ENCODE results near the gene BIVM. TPM values are rescaled to one million over a fixed set of nuclear protein-coding genes. Genes with fewer than 3 reads are reported as not detected.

The BIVM gene
- polyA plus RNA-seq, 1 of the 3 experiments (the other 2 are of a cell fraction), result 8.8 TPM

DNA sequence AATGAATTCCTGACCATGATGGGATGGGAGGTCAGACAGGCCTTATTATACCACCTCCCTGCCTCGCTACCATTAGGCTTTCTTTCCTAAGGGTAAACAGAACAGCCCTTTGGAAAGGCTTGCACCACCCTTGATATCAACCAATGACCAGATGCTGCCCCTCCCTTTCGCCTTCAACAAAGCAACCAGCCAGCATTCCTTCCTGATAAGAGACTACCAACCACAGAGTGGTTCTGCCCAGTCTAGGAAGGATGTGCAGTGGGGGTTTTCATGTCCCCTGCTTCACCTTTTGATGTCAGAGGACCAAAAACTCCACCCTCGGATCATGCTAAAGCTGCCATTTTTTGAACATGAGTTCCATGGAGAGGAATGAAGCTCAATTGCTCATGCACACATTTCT lies 47.0 kb upstream of the BIVM start:
- Histone ChIP-seq H4K20me1 (ENCODE audit: insufficient read depth) (no peaks in the 10 kb centered on the region), H3K4me2 (no peak overlapping the region), H3K4me1 (ENCODE audit: control insufficient read depth in 1 of 2, insufficient read depth in 2 of 2, low read depth in 1 of 2, low read length in 1 of 2) (no peaks in the 10 kb centered on the region), H2AFZ (ENCODE audit: low read depth) (no peak overlapping the region), H3K9me2 (no peaks in the 10 kb centered on the region), H3K9ac (no peak overlapping the region), H3K79me2 (ENCODE audit: insufficient read depth) (no peaks in the 10 kb centered on the region), H3K27me3 (ENCODE audit: insufficient read depth) (no peaks in the 10 kb centered on the region), H3F3A (replicated peaks; ENCODE audit: insufficient read depth) (no peaks in the 10 kb centered on the region), H3K36me3 (replicated peaks in 1 of 2; ENCODE audit: control insufficient read depth in 1 of 2, insufficient read depth in 2 of 2, low read length in 1 of 2) (no peaks in the 10 kb centered on the region), H3K27ac (ENCODE audit: low read depth in 2 of 2, low read length in 1 of 2) (no peak overlapping the region), H3K9me3 (no peaks in the 10 kb centered on the region), H3K4me3 (ENCODE audit: low read depth in 2 of 2, low read length in 1 of 2) (no peak overlapping the region)
- ChIA-PET CTCF (no interaction called here), POLR2A (no interaction called here)
- no peak for TF ChIP-seq NRF1 (IDR thresholded peaks at IDR 0.05; ENCODE audit: low read depth, low read length)
- TF ChIP-seq RXRA (IDR thresholded peaks at IDR 0.05; ENCODE audit: borderline replicate concordance, low read depth), result no peak
- TF ChIP-seq NFIC (IDR thresholded peaks at IDR 0.05; ENCODE audit: borderline replicate concordance), result no peak
- no peak for TF ChIP-seq MXI1 (IDR thresholded peaks at IDR 0.05; ENCODE audit: low read depth, low read length)
- TF ChIP-seq GABPA (IDR thresholded peaks at IDR 0.05; ENCODE audit: low read depth), result no peak
- TF ChIP-seq YY1 (IDR thresholded peaks at IDR 0.05; ENCODE audit: low read depth), result no peak
- TF ChIP-seq RCOR1 (IDR thresholded peaks at IDR 0.05; ENCODE audit: low read length), result no peak
- 43% methylated on average over 3 of the region's 3 CpGs for WGBS (ENCODE audit: low lambda C conversion rate)
- DNase-seq, result no peak

DNA sequence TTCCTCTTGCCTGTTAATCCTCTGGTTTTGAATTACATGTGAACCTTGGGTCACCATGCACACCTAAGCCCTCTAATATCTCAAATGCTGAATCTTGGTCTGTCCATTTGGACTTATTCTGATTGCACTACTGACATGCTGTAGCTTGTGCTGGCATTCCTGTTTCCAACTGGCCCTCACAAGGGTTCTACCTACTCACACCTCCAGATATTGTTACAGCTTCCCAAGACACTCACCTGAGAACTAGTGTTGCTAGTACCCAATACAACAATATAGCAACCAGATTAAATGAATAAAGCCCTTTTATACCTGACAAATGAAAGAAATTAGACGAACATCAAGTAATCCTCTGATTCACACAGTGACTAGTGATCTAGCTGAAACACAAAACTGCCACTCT lies 41.9 kb upstream of the BIVM start:
- H3K9ac ChIP-seq, result no peak overlapping the region
- no peaks in the 10 kb centered on the region for H4K20me1 ChIP-seq (ENCODE audit: insufficient read depth)
- TF ChIP-seq SIN3A (IDR thresholded peaks at IDR 0.05; ENCODE audit: borderline replicate concordance, low read depth, low read length) (no peak), FOSL2 (IDR thresholded peaks at IDR 0.05; ENCODE audit: borderline replicate concordance, low read depth) (no peak), EP300 (IDR thresholded peaks at IDR 0.05; ENCODE audit: borderline replicate concordance in 1 of 2, low read depth in 1 of 2, low read length in 1 of 2) (no peak)
- TF ChIP-seq, protein P1, sequence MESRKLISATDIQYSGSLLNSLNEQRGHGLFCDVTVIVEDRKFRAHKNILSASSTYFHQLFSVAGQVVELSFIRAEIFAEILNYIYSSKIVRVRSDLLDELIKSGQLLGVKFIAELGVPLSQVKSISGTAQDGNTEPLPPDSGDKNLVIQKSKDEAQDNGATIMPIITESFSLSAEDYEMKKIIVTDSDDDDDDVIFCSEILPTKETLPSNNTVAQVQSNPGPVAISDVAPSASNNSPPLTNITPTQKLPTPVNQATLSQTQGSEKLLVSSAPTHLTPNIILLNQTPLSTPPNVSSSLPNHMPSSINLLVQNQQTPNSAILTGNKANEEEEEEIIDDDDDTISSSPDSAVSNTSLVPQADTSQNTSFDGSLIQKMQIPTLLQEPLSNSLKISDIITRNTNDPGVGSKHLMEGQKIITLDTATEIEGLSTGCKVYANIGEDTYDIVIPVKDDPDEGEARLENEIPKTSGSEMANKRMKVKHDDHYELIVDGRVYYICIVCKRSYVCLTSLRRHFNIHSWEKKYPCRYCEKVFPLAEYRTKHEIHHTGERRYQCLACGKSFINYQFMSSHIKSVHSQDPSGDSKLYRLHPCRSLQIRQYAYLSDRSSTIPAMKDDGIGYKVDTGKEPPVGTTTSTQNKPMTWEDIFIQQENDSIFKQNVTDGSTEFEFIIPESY (IDR thresholded peaks at IDR 0.05; ENCODE audit: borderline replicate concordance, low read depth), result no peak
- DNase-seq, result no peak
- no peaks in the 10 kb centered on the region for H3F3A ChIP-seq (replicated peaks; ENCODE audit: insufficient read depth)
- H3K9me2 ChIP-seq, result no peaks in the 10 kb centered on the region
- H3K4me3 ChIP-seq (ENCODE audit: low read depth in 2 of 2, low read length in 1 of 2), result no peak overlapping the region
- ChIA-PET CTCF (interaction anchor here (0.6 to 1.5 kb wide), 2 partner anchors 26 to 32 kb away, joined by 3 to 7 read pairs; no protein-coding TSS in a partner anchor), POLR2A (no interaction called here)
- no peaks in the 10 kb centered on the region for H3K79me2 ChIP-seq (ENCODE audit: insufficient read depth)
- H2AFZ ChIP-seq (ENCODE audit: low read depth), result no peak overlapping the region
- WGBS (ENCODE audit: low lambda C conversion rate), result 67% methylated on average over 1 of the region's 1 CpG
- H3K27ac ChIP-seq (ENCODE audit: low read depth in 2 of 2, low read length in 1 of 2), result no peak overlapping the region
- H3K27me3 ChIP-seq (ENCODE audit: insufficient read depth), result no peaks in the 10 kb centered on the region
- no peaks in the 10 kb centered on the region for H3K36me3 ChIP-seq (replicated peaks in 1 of 2; ENCODE audit: control insufficient read depth in 1 of 2, insufficient read depth in 2 of 2, low read length in 1 of 2)
- no peaks in the 10 kb centered on the region for H3K4me1 ChIP-seq (ENCODE audit: control insufficient read depth in 1 of 2, insufficient read depth in 2 of 2, low read depth in 1 of 2, low read length in 1 of 2)
- no peak overlapping the region for H3K4me2 ChIP-seq
- H3K9me3 ChIP-seq, result no peaks in the 10 kb centered on the region

DNA sequence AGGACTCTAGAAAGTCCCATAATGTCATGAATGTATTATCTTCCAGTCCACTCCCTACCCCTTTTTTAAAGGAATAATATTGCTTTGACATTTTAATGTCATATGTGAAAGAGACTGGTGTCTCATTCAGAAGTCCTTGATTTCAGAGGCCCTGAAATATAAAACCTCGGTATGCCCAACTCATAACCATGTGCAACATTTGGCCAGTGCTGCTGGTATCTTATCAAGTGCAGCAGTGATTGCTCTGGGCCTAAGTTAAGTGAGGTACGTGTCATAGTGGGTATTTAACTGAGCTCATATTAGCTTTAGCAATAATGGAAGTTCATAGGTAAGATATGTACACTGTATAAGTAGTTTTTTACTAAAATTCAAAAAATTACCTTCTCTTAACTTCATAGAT lies 40.1 kb upstream of the BIVM start:
- DNase-seq, result no peak
- POLR2A ChIA-PET, result no interaction called here
- no peaks in the 10 kb centered on the region for H3K36me3 ChIP-seq (replicated peaks in 1 of 2; ENCODE audit: control insufficient read depth in 1 of 2, insufficient read depth in 2 of 2, low read length in 1 of 2)
- no peak for TF ChIP-seq FOXJ3 (CRISPR knock-in tag; IDR thresholded peaks at IDR 0.05)
- no peak for TF ChIP-seq RFX5 (IDR thresholded peaks at IDR 0.05; ENCODE audit: low read length)
- TF ChIP-seq NFIC (IDR thresholded peaks at IDR 0.05; ENCODE audit: borderline replicate concordance), result no peak
- TF ChIP-seq TCF12 (IDR thresholded peaks at IDR 0.05), result no peak
- no peak for TF ChIP-seq MEF2A (IDR thresholded peaks at IDR 0.05; ENCODE audit: borderline replicate concordance, low read depth)
- no peak for TF ChIP-seq GATA2 (CRISPR knock-in tag; IDR thresholded peaks at IDR 0.05)
- TF ChIP-seq, protein P2, sequence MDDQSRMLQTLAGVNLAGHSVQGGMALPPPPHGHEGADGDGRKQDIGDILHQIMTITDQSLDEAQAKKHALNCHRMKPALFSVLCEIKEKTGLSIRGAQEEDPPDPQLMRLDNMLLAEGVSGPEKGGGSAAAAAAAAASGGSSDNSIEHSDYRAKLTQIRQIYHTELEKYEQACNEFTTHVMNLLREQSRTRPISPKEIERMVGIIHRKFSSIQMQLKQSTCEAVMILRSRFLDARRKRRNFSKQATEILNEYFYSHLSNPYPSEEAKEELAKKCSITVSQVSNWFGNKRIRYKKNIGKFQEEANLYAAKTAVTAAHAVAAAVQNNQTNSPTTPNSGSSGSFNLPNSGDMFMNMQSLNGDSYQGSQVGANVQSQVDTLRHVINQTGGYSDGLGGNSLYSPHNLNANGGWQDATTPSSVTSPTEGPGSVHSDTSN (IDR thresholded peaks at IDR 0.05), result no peak
- TF ChIP-seq, protein P3, sequence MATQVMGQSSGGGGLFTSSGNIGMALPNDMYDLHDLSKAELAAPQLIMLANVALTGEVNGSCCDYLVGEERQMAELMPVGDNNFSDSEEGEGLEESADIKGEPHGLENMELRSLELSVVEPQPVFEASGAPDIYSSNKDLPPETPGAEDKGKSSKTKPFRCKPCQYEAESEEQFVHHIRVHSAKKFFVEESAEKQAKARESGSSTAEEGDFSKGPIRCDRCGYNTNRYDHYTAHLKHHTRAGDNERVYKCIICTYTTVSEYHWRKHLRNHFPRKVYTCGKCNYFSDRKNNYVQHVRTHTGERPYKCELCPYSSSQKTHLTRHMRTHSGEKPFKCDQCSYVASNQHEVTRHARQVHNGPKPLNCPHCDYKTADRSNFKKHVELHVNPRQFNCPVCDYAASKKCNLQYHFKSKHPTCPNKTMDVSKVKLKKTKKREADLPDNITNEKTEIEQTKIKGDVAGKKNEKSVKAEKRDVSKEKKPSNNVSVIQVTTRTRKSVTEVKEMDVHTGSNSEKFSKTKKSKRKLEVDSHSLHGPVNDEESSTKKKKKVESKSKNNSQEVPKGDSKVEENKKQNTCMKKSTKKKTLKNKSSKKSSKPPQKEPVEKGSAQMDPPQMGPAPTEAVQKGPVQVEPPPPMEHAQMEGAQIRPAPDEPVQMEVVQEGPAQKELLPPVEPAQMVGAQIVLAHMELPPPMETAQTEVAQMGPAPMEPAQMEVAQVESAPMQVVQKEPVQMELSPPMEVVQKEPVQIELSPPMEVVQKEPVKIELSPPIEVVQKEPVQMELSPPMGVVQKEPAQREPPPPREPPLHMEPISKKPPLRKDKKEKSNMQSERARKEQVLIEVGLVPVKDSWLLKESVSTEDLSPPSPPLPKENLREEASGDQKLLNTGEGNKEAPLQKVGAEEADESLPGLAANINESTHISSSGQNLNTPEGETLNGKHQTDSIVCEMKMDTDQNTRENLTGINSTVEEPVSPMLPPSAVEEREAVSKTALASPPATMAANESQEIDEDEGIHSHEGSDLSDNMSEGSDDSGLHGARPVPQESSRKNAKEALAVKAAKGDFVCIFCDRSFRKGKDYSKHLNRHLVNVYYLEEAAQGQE (IDR thresholded peaks at IDR 0.05; ENCODE audit: low read depth, low read length), result no peak

More for the DNA sequence above, 40.1 kb upstream of the BIVM start:
- no peak overlapping the region for H3K4me3 ChIP-seq (ENCODE audit: low read depth in 2 of 2, low read length in 1 of 2)
- no peaks in the 10 kb centered on the region for H3K27me3 ChIP-seq (ENCODE audit: insufficient read depth)
- H3K4me1 ChIP-seq (ENCODE audit: control insufficient read depth in 1 of 2, insufficient read depth in 2 of 2, low read depth in 1 of 2, low read length in 1 of 2), result no peaks in the 10 kb centered on the region
- no peaks in the 10 kb centered on the region for H3K79me2 ChIP-seq (ENCODE audit: insufficient read depth)
- H3K4me2 ChIP-seq, result no peak overlapping the region
- H3K9me2 ChIP-seq, result no peaks in the 10 kb centered on the region
- H3K9me3 ChIP-seq, result no peaks in the 10 kb centered on the region
- WGBS (ENCODE audit: low lambda C conversion rate), result 81% methylated on average over 2 of the region's 2 CpGs
- no peak overlapping the region for H3K27ac ChIP-seq (ENCODE audit: low read depth in 2 of 2, low read length in 1 of 2)
- H2AFZ ChIP-seq (ENCODE audit: low read depth), result no peak overlapping the region
- no peaks in the 10 kb centered on the region for H4K20me1 ChIP-seq (ENCODE audit: insufficient read depth)
- CTCF ChIA-PET, result no interaction called here
- H3F3A ChIP-seq (replicated peaks; ENCODE audit: insufficient read depth), result no peaks in the 10 kb centered on the region
- H3K9ac ChIP-seq, result no peak overlapping the region

Measured in SK-N-SH (cell line).